ENCODE data around the gene CDH13.

Gene CDH13

GRCh38 chr16:82626791-82627261 is at the start of gene CDH13:
Gene CDH13 (plus strand): TSS chr16:82626969.
- no peak for DNase-seq

GRCh38 chr16:82580298-82580890 is 46.4 kb upstream of the CDH13 start:
- DNase-seq, result no peak

GRCh38 chr16:82582975-82583374 is 43.8 kb upstream of the CDH13 start:
- no peak for DNase-seq

- DNase-seq, result no peak
Measured at GRCh38 chr16:82583422-82583821, 43.3 kb upstream of the CDH13 start.

DNA sequence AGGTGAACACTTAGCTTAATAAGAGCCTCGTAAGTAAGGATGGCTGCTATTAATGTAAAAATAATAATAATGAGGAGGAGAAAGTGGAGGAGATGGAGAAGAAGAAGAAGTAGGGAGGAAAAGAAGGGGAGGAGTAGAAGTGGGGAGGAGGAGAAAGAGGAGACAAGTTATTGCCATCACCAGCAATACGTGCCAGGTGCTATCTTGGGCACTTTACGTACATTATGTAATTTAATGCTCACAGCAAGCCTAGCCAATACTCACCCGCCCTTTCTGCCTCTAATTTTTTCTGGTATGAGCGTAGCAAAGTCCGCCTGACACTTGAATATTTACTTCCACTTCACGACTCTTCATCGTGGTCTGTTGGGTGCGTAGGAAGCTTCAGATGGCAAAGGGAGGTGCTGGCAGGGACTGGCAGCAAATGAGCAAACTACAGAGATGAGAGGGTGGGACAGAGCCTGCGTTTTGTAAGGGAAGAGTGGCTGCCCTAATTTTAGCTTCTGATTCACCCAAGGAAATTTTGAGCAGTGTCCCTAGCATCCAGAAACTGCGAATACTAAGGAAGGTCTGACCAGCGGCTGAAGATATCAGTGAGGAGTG is 42.1 kb upstream of the CDH13 start:
- no peak for DNase-seq

DNA sequence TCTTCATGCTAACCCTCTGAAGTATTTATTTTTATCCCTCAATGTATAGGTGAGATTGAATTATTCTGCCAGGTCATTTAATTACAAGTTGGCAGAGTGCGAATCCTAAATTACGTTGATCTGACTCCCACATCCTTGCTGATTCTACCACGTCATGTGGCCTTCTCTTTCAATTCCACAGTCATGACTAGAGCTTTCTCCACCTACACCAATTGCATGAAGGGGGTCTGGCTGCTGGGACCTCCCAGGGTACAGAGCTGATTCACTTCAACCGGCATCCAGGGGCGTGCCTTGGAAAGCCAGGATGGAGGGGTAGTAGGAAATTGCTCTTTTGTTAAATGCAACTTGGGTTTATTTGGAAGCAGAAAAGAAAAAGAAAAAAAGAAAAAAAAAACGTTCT is 41.1 kb upstream of the CDH13 start:
- no peak for DNase-seq

- no peak for DNase-seq
Measured at GRCh38 chr16:82586130-82586529, 40.6 kb upstream of the CDH13 start.

GRCh38 chr16:82587289-82587688 is 39.5 kb upstream of the CDH13 start:
- DNase-seq, result no peak

DNA sequence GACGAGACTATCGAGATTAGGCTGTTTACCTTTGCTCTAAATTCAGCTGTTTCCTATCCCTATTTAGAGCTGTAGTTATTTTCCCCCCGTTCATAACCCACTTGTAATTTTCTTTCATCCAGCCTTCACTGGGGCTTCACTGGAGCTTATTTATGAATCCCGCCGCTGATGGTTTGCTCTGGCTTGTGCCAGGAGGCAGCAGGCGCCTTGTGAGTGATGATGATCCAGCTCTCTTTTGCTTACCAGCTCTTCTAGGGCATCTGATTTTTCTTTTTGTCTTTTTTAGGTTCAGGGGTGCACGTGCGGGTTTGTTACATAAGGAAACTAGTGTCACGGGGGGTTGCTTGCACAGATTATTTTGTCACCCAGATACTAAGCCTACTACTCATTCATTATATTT is 37.4 kb upstream of the CDH13 start:
- no peak for DNase-seq

DNA sequence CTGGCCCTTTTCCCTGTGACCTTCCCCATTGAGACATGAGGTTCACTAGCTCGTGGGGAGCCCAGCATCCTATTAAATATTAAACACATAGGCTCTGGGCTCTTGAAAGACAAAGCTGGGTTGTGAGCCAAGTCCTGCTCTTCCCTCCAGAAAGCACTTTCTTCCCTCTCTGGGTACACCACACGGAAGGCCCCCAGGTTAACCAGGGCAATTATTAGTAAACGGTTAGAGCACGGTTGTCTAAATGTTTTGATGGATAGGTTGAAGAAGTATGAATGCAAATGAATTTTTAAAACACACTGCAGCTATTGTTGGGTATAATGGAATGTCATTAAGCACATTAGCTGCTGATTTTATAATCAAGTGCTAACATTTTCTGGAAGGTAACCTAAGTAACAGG is 32.7 kb upstream of the CDH13 start:
- no peak for DNase-seq

DNA sequence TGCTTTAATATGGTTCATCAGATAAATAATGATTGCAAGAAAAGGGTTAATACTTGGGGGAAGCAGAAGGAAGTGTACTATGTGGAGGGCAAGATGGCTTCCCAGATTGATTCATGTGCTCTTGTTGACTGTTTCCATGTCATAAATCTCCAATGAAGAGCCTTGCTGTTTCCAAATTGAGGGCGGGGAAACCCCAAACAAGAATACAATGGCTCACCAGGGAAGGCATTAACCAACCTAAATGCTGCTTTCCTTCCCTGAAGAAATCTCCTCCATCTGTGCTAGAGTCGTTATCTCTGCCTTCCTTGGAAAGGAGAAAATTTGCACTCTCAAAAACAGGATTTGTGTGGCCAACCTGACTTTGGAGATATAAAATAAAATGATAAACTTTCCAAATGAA is 28.0 kb upstream of the CDH13 start:
- no peak for DNase-seq

- DNase-seq, result no peak
Measured at GRCh38 chr16:82601989-82602640, 24.7 kb upstream of the CDH13 start.

DNA sequence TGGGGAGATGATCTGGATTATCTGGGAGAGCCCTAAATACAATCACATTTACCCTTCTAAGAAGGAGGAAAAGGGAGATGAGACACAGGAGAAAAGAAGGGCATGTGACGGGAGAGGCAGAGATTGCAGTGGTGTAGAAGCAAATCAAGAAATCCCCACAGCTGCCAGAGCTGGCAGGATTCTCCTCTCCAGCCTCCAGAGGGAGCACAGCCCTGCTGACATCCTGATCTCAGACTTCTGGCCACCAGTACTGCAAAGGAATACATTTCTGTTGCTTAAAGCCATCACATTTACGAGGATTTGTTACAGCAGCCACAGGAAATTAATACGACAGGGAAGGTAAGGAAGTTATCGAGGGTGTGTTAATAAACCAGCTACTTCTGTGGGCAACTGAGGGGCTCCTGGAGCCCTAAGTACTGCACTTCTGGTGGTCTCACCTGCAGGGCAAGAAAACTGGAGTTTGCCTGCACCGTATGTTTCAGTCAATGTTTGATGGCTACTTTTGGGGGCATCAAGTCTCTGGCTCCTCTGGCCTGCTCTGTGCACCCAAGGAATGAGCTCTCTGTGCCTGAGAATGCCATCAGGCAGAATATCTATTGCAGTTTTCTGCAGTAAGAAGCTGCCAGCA is 22.9 kb upstream of the CDH13 start:
- DNase-seq, result no peak

GRCh38 chr16:82605076-82605475 is 21.7 kb upstream of the CDH13 start:
- DNase-seq, result no peak

DNA sequence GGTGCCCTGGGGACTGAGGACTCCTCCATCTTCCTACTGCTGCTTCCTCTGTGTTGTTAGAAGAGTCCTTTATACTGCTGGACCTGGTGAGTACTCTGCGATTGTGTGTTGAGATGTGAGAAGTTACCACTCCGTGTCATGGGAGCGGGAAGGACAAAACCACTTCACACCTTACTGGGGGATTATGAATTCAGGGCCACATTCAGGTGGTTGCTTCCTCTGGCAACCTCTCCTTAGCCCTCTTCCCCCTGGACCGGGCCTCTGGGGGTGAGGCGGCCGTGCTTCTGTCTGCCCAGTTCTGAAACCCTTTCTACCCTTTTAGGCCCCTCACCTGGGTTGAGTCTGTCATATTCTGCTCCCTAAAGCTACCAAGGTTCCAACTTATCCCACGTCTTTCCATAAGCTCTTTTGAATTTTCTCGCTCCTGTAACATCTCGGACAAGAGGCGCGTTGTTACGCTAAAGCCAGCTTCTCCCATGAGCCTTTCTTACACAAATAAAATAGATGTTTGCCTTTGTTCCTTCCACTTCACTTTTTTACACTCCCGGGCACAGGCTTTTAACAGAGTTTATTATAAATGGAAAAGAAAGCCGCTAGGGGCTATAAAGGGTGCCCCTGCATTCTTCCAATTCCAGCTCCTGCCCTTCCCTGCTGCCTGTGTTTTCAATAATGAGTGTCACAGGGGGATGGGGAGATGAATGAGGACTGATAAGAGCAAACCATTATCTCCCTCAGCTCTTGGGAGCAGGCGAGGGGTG is 20.7 kb upstream of the CDH13 start:
- DNase-seq, result no peak

- DNase-seq, result no peak
Measured at GRCh38 chr16:82609140-82609539, 17.6 kb upstream of the CDH13 start.

GRCh38 chr16:82612263-82612662 is 14.5 kb upstream of the CDH13 start:
- no peak for DNase-seq

DNA sequence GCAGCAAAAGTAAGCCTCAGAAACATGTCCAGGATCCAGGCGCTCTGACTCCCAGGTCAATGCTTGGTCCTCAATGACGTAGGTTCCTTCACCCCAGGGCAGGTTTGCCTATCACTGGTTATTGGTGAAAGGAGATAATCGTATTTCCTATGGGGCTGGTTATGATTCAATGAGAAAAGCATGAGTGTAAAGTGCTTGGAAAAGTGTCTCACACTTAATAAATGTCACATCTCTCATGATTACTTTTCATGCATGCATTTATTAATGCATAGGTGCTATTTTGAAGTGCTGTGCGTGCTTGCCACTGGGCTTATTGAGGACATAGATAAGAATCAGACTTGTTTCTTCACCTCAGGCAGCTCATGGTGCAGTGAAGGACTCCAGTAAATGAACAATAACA is 10.4 kb upstream of the CDH13 start:
- no peak for DNase-seq

DNA sequence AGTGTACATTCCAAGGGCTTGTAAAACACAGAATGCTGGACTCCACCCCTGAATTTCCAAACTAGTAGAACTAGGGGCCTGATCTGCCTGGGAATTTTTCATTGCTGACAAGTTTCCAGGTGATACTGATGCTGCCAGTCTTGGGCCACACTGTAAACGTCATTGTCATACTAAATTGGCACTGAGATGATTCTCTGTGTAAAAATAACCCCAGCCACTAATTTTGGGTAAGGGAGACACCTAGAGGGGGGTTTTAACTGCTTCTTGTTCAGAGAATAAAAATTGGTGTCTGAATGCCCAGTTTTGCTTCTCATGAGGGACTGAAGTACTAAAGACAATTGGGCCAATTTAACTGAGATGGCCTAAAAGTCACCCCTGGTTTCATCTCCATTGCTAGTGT is 5.0 kb upstream of the CDH13 start:
- DNase-seq, result no peak

DNA sequence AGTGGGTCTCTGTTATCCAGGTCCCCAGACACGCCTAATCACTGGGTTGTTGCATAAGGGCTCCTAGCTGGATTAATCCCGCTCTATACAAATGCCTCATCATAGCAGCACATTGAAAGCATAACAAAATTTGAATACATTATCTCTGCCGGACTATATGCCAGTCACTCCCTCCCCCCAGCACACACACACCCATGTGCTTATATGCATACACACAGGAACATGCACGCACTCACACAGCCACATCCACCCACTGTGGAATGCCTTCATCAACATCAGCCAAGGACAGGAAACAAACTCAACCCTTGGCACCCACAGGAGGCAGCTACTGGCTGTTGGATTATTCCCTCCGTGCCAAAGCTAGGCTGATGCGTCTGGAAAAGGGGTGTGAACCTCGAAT is 3.5 kb upstream of the CDH13 start:
- DNase-seq, result no peak

GRCh38 chr16:82625066-82625968 is 1.5 kb upstream of the CDH13 start:
- no peak for DNase-seq

DNA sequence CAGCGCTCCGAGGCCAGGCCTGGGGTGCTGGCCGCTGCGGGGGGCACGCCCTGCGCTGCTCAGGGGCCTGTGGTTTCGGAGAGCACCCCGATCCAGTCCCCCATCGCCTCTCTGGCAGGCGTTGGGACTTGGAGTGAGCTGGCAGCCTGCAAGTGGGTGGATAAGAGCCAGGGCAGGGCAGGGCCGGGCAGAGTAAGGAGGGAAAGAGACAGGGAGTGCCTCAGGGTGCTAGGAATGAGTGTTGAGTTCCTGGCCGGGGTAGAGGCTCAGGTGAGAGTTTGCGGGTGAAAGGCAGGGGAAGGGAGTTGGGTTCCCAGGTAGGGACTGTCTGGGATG is 1.3 kb downstream of the CDH13 start:
- no peak for DNase-seq

Measured in cerebellar nuclear complex (tissue), 1 donor.